Measurements from ENCODE around the gene RHOF.

GRCh38 chr12:121820056-121820455, 26.6 kb upstream of the RHOF start:
- TF ChIP-seq CTCF (IDR thresholded peaks at IDR 0.05; ENCODE audit: low read depth, low read length, poor library complexity, severe bottlenecking): no peak
- no peak for TF ChIP-seq EZH2phosphoT487 (IDR thresholded peaks at IDR 0.05; ENCODE audit: borderline replicate concordance, low read length)
